ENCODE results near the gene OSR1.

Gene OSR1

DNA sequence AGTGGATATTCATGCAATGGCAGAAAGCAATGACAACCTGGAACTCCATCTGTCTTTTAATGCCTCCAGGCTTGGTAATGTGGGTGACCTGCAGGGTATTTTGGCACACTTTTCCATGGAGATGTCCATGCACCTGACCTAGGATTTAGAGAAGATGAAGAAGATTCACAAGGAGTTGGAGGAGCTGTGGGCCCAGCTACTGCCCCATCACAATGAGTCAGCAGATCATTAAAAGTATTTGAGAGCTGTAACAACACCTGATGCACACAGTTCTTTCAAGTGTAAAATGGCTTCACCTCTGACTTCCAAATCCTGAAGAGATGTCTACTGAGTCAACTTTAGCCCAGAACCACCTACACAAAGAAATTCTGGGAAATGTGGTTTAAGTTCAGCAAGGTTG, 22.1 kb upstream of the OSR1 start:
- Histone ChIP-seq H3K79me1 (ENCODE audit: low read length) (no peaks in the 10 kb centered on the region), H2BK5ac (ENCODE audit: low read depth, low read length, poor library complexity) (no peak overlapping the region), H3K27ac (ENCODE audit: low read depth, low read length) (no peak overlapping the region), H2AFZ (ENCODE audit: insufficient read depth, low read length, poor library complexity) (no peak overlapping the region), H4K91ac (ENCODE audit: low read depth, low read length) (no peak overlapping the region), H3K14ac (ENCODE audit: low read length) (no peak overlapping the region), H3K23ac (ENCODE audit: low read length) (no peak overlapping the region), H2AK5ac (ENCODE audit: low read length) (no peak overlapping the region), H2BK12ac (ENCODE audit: low read length) (no peak overlapping the region), H3K27me3 (ENCODE audit: insufficient read depth, low read length) (no peaks in the 10 kb centered on the region), H3K4ac (ENCODE audit: low read depth, low read length) (no peak overlapping the region), H3K4me3 (ENCODE audit: low read depth, low read length) (no peak overlapping the region), H4K12ac (ENCODE audit: low read depth, low read length) (no peak overlapping the region), H2BK120ac (ENCODE audit: insufficient read depth, low read length, poor library complexity) (no peak overlapping the region), H3K18ac (ENCODE audit: low read length) (no peak overlapping the region), H3K79me2 (ENCODE audit: control insufficient read depth, insufficient read depth, low read length, poor library complexity) (no peaks in the 10 kb centered on the region), H3K9me3 (ENCODE audit: insufficient read depth, low read depth, low read length) (no peaks in the 10 kb centered on the region), H3K4me2 (ENCODE audit: low read length) (no peak overlapping the region), H3K36me3 (ENCODE audit: control insufficient read depth in 1 of 2, insufficient read depth in 2 of 2, low read length in 2 of 2) (no peaks in the 10 kb centered on the region), H3K4me1 (ENCODE audit: control insufficient read depth in 1 of 2, insufficient read depth in 2 of 2, low read length in 2 of 2) (no peaks in the 10 kb centered on the region), H3K9ac (ENCODE audit: low read length) (no peak overlapping the region), H4K8ac (ENCODE audit: low read depth, low read length) (no peak overlapping the region)
- no peak for DNase-seq

DNA sequence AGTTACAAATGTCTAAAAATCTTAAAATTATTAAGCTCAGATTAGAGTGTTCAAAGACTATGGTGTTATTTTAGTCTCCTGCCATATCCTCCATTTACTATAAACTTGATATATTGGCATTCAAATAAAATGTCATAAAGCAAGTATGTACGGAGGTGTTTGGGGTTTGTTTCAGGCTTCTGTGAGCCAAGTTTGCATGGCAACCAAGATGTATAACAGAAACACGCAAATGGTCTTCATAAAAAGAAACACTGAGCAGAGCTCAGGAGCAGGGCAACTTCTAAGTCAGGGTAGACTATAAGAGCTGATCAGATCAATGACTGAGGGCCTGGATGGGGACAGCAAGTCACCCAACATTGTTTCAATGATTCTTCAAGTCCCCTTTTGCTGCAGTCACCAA, 20.5 kb upstream of the OSR1 start:
- H3K9me3 ChIP-seq (ENCODE audit: insufficient read depth, low read depth, low read length): no peaks in the 10 kb centered on the region
- no peaks in the 10 kb centered on the region for H3K4me1 ChIP-seq (ENCODE audit: control insufficient read depth in 1 of 2, insufficient read depth in 2 of 2, low read length in 2 of 2)
- H2BK12ac ChIP-seq (ENCODE audit: low read length): no peak overlapping the region
- no peak for DNase-seq
- no peak overlapping the region for H4K12ac ChIP-seq (ENCODE audit: low read depth, low read length)
- no peak overlapping the region for H3K4me2 ChIP-seq (ENCODE audit: low read length)
- no peak overlapping the region for H3K14ac ChIP-seq (ENCODE audit: low read length)
- no peak overlapping the region for H2AFZ ChIP-seq (ENCODE audit: insufficient read depth, low read length, poor library complexity)
- no peak overlapping the region for H2BK120ac ChIP-seq (ENCODE audit: insufficient read depth, low read length, poor library complexity)
- no peaks in the 10 kb centered on the region for H3K79me2 ChIP-seq (ENCODE audit: control insufficient read depth, insufficient read depth, low read length, poor library complexity)
- H2AK5ac ChIP-seq (ENCODE audit: low read length): no peak overlapping the region
- no peak overlapping the region for H3K4ac ChIP-seq (ENCODE audit: low read depth, low read length)
- H3K18ac ChIP-seq (ENCODE audit: low read length): no peak overlapping the region
- no peak overlapping the region for H3K27ac ChIP-seq (ENCODE audit: low read depth, low read length)
- H4K91ac ChIP-seq (ENCODE audit: low read depth, low read length): no peak overlapping the region
- H2BK5ac ChIP-seq (ENCODE audit: low read depth, low read length, poor library complexity): no peak overlapping the region
- H3K79me1 ChIP-seq (ENCODE audit: low read length): no peaks in the 10 kb centered on the region
- H3K23ac ChIP-seq (ENCODE audit: low read length): no peak overlapping the region
- no peaks in the 10 kb centered on the region for H3K36me3 ChIP-seq (ENCODE audit: control insufficient read depth in 1 of 2, insufficient read depth in 2 of 2, low read length in 2 of 2)
- no peak overlapping the region for H4K8ac ChIP-seq (ENCODE audit: low read depth, low read length)
- H3K27me3 ChIP-seq (ENCODE audit: insufficient read depth, low read length): no peaks in the 10 kb centered on the region
- no CpG with 5 or more reads among the region's 2 CpGs for WGBS (ENCODE audit: extremely low coverage, insufficient coverage, insufficient read length)
- no peak overlapping the region for H3K9ac ChIP-seq (ENCODE audit: low read length)
- no peak overlapping the region for H3K4me3 ChIP-seq (ENCODE audit: low read depth, low read length)

DNA sequence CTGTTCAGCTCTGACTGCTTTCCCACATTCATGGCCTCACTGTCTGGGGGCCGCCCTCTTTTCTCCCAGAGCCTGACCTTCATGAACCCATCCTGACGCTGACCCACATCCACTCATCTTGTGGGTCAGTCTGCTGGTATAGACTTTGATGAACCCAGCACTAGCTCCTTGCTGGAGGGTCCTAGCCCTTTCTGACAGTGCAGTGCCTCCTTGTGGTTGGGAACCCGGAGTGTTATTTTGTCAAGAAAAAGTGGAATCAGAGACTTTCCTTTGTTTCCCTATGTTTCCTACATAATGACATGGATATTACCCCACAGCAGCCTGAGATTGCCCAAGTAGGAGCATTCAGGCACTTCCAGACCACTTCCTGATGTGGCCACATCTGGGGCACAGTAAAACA, 19.3 kb upstream of the OSR1 start:
- Histone ChIP-seq H2AFZ (ENCODE audit: insufficient read depth, low read length, poor library complexity) (no peak overlapping the region), H3K27ac (ENCODE audit: low read depth, low read length) (no peak overlapping the region), H2BK5ac (ENCODE audit: low read depth, low read length, poor library complexity) (no peak overlapping the region), H3K79me2 (ENCODE audit: control insufficient read depth, insufficient read depth, low read length, poor library complexity) (no peaks in the 10 kb centered on the region), H3K23ac (ENCODE audit: low read length) (no peak overlapping the region), H4K8ac (ENCODE audit: low read depth, low read length) (no peak overlapping the region), H2AK5ac (ENCODE audit: low read length) (no peak overlapping the region), H3K4me1 (ENCODE audit: control insufficient read depth in 1 of 2, insufficient read depth in 2 of 2, low read length in 2 of 2) (no peaks in the 10 kb centered on the region), H4K91ac (ENCODE audit: low read depth, low read length) (no peak overlapping the region), H3K14ac (ENCODE audit: low read length) (no peak overlapping the region), H3K4ac (ENCODE audit: low read depth, low read length) (no peak overlapping the region), H3K4me3 (ENCODE audit: low read depth, low read length) (no peak overlapping the region), H4K12ac (ENCODE audit: low read depth, low read length) (no peak overlapping the region), H3K9me3 (ENCODE audit: insufficient read depth, low read depth, low read length) (peaks cover 5% of the 10 kb centered on the region), H3K27me3 (ENCODE audit: insufficient read depth, low read length) (no peaks in the 10 kb centered on the region), H2BK120ac (ENCODE audit: insufficient read depth, low read length, poor library complexity) (no peak overlapping the region), H3K4me2 (ENCODE audit: low read length) (no peak overlapping the region), H3K9ac (ENCODE audit: low read length) (no peak overlapping the region), H2BK12ac (ENCODE audit: low read length) (no peak overlapping the region), H3K36me3 (ENCODE audit: control insufficient read depth in 1 of 2, insufficient read depth in 2 of 2, low read length in 2 of 2) (no peaks in the 10 kb centered on the region), H3K79me1 (ENCODE audit: low read length) (no peaks in the 10 kb centered on the region), H3K18ac (ENCODE audit: low read length) (no peak overlapping the region)
- no CpG with 5 or more reads among the region's 3 CpGs for WGBS (ENCODE audit: extremely low coverage, insufficient coverage, insufficient read length)
- no peak for DNase-seq

DNA sequence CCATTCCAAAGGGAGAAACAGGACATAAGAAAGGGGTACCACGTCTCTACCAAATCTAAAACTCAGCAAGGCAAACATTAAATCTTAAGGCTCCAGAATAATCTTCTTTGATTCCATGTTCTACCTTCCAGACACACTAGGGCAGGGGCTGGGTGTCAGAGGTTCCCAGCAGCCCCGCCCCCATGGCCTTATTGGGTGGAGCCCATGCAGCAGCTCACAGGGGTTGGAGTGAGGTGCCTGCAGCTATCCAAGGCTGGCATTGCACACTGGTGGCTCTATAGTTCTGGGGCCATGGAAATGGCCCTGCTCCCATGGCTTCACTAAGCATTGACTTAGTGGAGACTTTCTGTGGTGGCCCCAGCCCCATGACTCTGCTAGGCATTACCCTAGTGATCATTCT, 14.9 kb upstream of the OSR1 start:
- Histone ChIP-seq H3K79me2 (ENCODE audit: control insufficient read depth, insufficient read depth, low read length, poor library complexity) (no peaks in the 10 kb centered on the region), H4K8ac (ENCODE audit: low read depth, low read length) (no peak overlapping the region), H3K36me3 (ENCODE audit: control insufficient read depth in 1 of 2, insufficient read depth in 2 of 2, low read length in 2 of 2) (no peaks in the 10 kb centered on the region), H2AFZ (ENCODE audit: insufficient read depth, low read length, poor library complexity) (no peak overlapping the region), H4K12ac (ENCODE audit: low read depth, low read length) (no peak overlapping the region), H3K27ac (ENCODE audit: low read depth, low read length) (no peak overlapping the region), H3K9ac (ENCODE audit: low read length) (no peak overlapping the region), H2AK5ac (ENCODE audit: low read length) (no peak overlapping the region), H3K14ac (ENCODE audit: low read length) (no peak overlapping the region), H3K18ac (ENCODE audit: low read length) (no peak overlapping the region), H2BK5ac (ENCODE audit: low read depth, low read length, poor library complexity) (no peak overlapping the region), H3K4me3 (ENCODE audit: low read depth, low read length) (no peak overlapping the region), H3K4ac (ENCODE audit: low read depth, low read length) (no peak overlapping the region), H3K4me2 (ENCODE audit: low read length) (no peak overlapping the region), H3K27me3 (ENCODE audit: insufficient read depth, low read length) (no peaks in the 10 kb centered on the region), H3K79me1 (ENCODE audit: low read length) (no peaks in the 10 kb centered on the region), H2BK120ac (ENCODE audit: insufficient read depth, low read length, poor library complexity) (no peak overlapping the region), H2BK12ac (ENCODE audit: low read length) (no peak overlapping the region), H3K23ac (ENCODE audit: low read length) (no peak overlapping the region), H3K4me1 (ENCODE audit: control insufficient read depth in 1 of 2, insufficient read depth in 2 of 2, low read length in 2 of 2) (no peaks in the 10 kb centered on the region), H4K91ac (ENCODE audit: low read depth, low read length) (no peak overlapping the region), H3K9me3 (ENCODE audit: insufficient read depth, low read depth, low read length) (peaks cover 5% of the 10 kb centered on the region)
- WGBS (ENCODE audit: extremely low coverage, insufficient coverage, insufficient read length): no CpG with 5 or more reads among the region's 2 CpGs
- DNase-seq: no peak
